CD4-positive, alpha-beta T cell treated with Interleukin-21 for 1 hour (primary cell): ENCODE results near the gene CRBN.
A peak's percentile ranks its signal among the peaks of the same experiment; 100 is the strongest.

Experiments used
- DNase-seq: peaks from one replicate; pipeline ENCODE4 v3.0.0-alpha.2; 2020

The CRBN gene

GRCh38 chr3:3179407-3180094 lies at the start of gene CRBN:
Gene CRBN, minus strand, starts transcription at chr3:3179691. Its CDS starts 4 bp downstream, at chr3:3179687.
- peak; percentile 90 for DNase-seq

- DNase-seq = no peak
Measured at GRCh38 chr3:3227640-3228039, 48.1 kb upstream of the CRBN start.

GRCh38 chr3:3221528-3221927 lies 42.0 kb upstream of the CRBN start:
- DNase-seq = no peak

- DNase-seq = no peak
Measured at GRCh38 chr3:3216401-3216800, 36.9 kb upstream of the CRBN start.

- no peak for DNase-seq
Measured at GRCh38 chr3:3212781-3213440, 33.4 kb upstream of the CRBN start.

GRCh38 chr3:3209714-3210113 lies 30.2 kb upstream of the CRBN start:
- DNase-seq = no peak

- DNase-seq = no peak
Measured at GRCh38 chr3:3209057-3209456, 29.6 kb upstream of the CRBN start.

GRCh38 chr3:3201611-3202010 lies 22.1 kb upstream of the CRBN start:
- peak; percentile 26 for DNase-seq

GRCh38 chr3:3200632-3201212 lies 21.2 kb upstream of the CRBN start:
- peak; percentile 47 for DNase-seq

- DNase-seq = no peak
Measured at GRCh38 chr3:3199306-3199705, 19.8 kb upstream of the CRBN start.

- DNase-seq = no peak
Measured at GRCh38 chr3:3196148-3196861, 16.8 kb upstream of the CRBN start.

- no peak for DNase-seq
Measured at GRCh38 chr3:3194861-3195260, 15.4 kb upstream of the CRBN start.

- DNase-seq = no peak
Measured at GRCh38 chr3:3192286-3192675, 12.8 kb upstream of the CRBN start.

- peak; percentile 51 for DNase-seq
Measured at GRCh38 chr3:3191675-3192285, 12.3 kb upstream of the CRBN start.

- no peak for DNase-seq
Measured at GRCh38 chr3:3189961-3190360, 10.5 kb upstream of the CRBN start.

GRCh38 chr3:3189102-3189727 lies 9.7 kb upstream of the CRBN start:
- no peak for DNase-seq

- DNase-seq = no peak
Measured at GRCh38 chr3:3184876-3185275, 5.4 kb upstream of the CRBN start.

- DNase-seq = no peak
Measured at GRCh38 chr3:3180456-3180855, 965 bp upstream of the CRBN start.

- DNase-seq = peak; percentile 43
Measured at GRCh38 chr3:3178498-3179328, 778 bp downstream of the CRBN start.

- peak; percentile 28 for DNase-seq
Measured at GRCh38 chr3:3177861-3178497, 1.5 kb downstream of the CRBN start.

GRCh38 chr3:3172627-3173026 lies 6.9 kb downstream of the CRBN start:
- peak; percentile 37 for DNase-seq
